ENCODE measurements around the gene TOPBP1. TPM values are rescaled to one million over a fixed set of nuclear protein-coding genes. Genes with fewer than 3 reads are reported as not detected.

Gene TOPBP1
- total RNA-seq, 1 donor from 2014 or later, result 27.0 TPM

GRCh38 chr3:133578548-133579191 lies 83.1 kb downstream of the TOPBP1 start:
- no peaks in the 10 kb centered on the region for H3K27me3 ChIP-seq (ENCODE audit: control insufficient read depth, insufficient read depth, low read length)
- H3K36me3 ChIP-seq (ENCODE audit: control insufficient read depth, insufficient read depth, low read length), result peaks cover 4% of the 10 kb centered on the region
- no peak overlapping the region for H3K4me3 ChIP-seq (ENCODE audit: low read depth, low read length)
- TF ChIP-seq CTCF (IDR thresholded peaks at IDR 0.05; ENCODE audit: insufficient read depth, low read length, poor library complexity, severe bottlenecking), result peak; percentile 65
- DNase-seq (ENCODE audit: low read depth), result no peak

GRCh38 chr3:133576169-133576568 lies 85.6 kb downstream of the TOPBP1 start:
- Histone ChIP-seq H3K4me3 (ENCODE audit: low read depth, low read length) (peak overlapping the region; percentile 27), H3K36me3 (ENCODE audit: control insufficient read depth, insufficient read depth, low read length) (peaks cover 4% of the 10 kb centered on the region), H3K27me3 (ENCODE audit: control insufficient read depth, insufficient read depth, low read length) (no peaks in the 10 kb centered on the region)
- TF ChIP-seq CTCF (IDR thresholded peaks at IDR 0.05; ENCODE audit: insufficient read depth, low read length, poor library complexity, severe bottlenecking), result no peak
- DNase-seq (ENCODE audit: low read depth), result no peak

GRCh38 chr3:133575086-133575485 lies 86.7 kb downstream of the TOPBP1 start:
- peaks cover 4% of the 10 kb centered on the region for H3K36me3 ChIP-seq (ENCODE audit: control insufficient read depth, insufficient read depth, low read length)

GRCh38 chr3:133574260-133574881 lies 87.4 kb downstream of the TOPBP1 start:
- peak overlapping the region; percentile 92 for H3K4me3 ChIP-seq (ENCODE audit: low read depth, low read length)
- H3K36me3 ChIP-seq (ENCODE audit: control insufficient read depth, insufficient read depth, low read length), result peaks cover 4% of the 10 kb centered on the region
- H3K27me3 ChIP-seq (ENCODE audit: control insufficient read depth, insufficient read depth, low read length), result no peaks in the 10 kb centered on the region
- no peak for DNase-seq (ENCODE audit: low read depth)
- peak; percentile 2 for TF ChIP-seq CTCF (IDR thresholded peaks at IDR 0.05; ENCODE audit: insufficient read depth, low read length, poor library complexity, severe bottlenecking)

More at GRCh38 chr3:133575086-133575485, 86.7 kb downstream of the TOPBP1 start:
- peak overlapping the region; percentile 92 for H3K4me3 ChIP-seq (ENCODE audit: low read depth, low read length)
- TF ChIP-seq CTCF (IDR thresholded peaks at IDR 0.05; ENCODE audit: insufficient read depth, low read length, poor library complexity, severe bottlenecking), result no peak
- H3K27me3 ChIP-seq (ENCODE audit: control insufficient read depth, insufficient read depth, low read length), result no peaks in the 10 kb centered on the region
- DNase-seq (ENCODE audit: low read depth), result no peak

GRCh38 chr3:133573629-133574194 lies 88.0 kb downstream of the TOPBP1 start, which contains the start of gene CDV3:
CDV3 (plus strand) TSS chr3:133573686; CDS start chr3:133574045, 359 bp downstream.
- Histone ChIP-seq H3K27me3 (ENCODE audit: control insufficient read depth, insufficient read depth, low read length) (no peaks in the 10 kb centered on the region), H3K4me3 (ENCODE audit: low read depth, low read length) (peak within 1 kb of the TSS; percentile 92), H3K36me3 (ENCODE audit: control insufficient read depth, insufficient read depth, low read length) (peaks cover 4% of the 10 kb centered on the region)
- no peak for TF ChIP-seq CTCF (IDR thresholded peaks at IDR 0.05; ENCODE audit: insufficient read depth, low read length, poor library complexity, severe bottlenecking)
- DNase-seq (ENCODE audit: low read depth), result no peak

All from kidney epithelial cell (primary cell).